KMS-11 (cell line): ENCODE results near the gene NAP1L5.

ENCODE experiments used
- H2AFZ ChIP-seq: fragments of 200-600 bp; sonication (generic); 2 replicates; pipeline ENCODE4 v1.6.1; 2016; ENCODE audit warnings: antibody characterized with exemption, mixed run types, low read depth
- H3K27ac ChIP-seq: fragments of 200-600 bp; sonication (generic); 2 replicates; pipeline ENCODE4 v1.6.1; 2016; ENCODE audit warnings: mild to moderate bottlenecking, mixed run types
- H3K27me3 ChIP-seq: fragments of 200-600 bp; sonication (generic); 2 replicates; pipeline ENCODE4 v1.6.1; 2017; ENCODE audit warnings: mild to moderate bottlenecking, low read depth, mixed run types, moderate library complexity; ENCODE audit not compliant: insufficient read depth
- H3K36me3 ChIP-seq: fragments of 200-600 bp; sonication (generic); 2 replicates; pipeline ENCODE4 v1.6.1; 2017; ENCODE audit warnings: mild to moderate bottlenecking, mixed run types; ENCODE audit not compliant: insufficient read depth
- H3K4me1 ChIP-seq: fragments of 200-600 bp; sonication (generic); 2 replicates; pipeline ENCODE4 v1.6.1; 2016; ENCODE audit warnings: mild to moderate bottlenecking, low read depth, mixed run types; ENCODE audit not compliant: poor library complexity, severe bottlenecking
- H3K4me2 ChIP-seq: fragments of 200-600 bp; sonication (generic); 2 replicates; pipeline ENCODE4 v1.7.0; 2016; ENCODE audit warnings: mild to moderate bottlenecking, mixed run types
- H3K4me3 ChIP-seq: fragments of 200-600 bp; sonication (generic); IDR thresholded peaks from 2 replicates; pipeline ENCODE4 v1.6.1; 2017; ENCODE audit warnings: low read depth, low read length, mixed read lengths; ENCODE audit not compliant: insufficient read depth
- H3K79me2 ChIP-seq: fragments of 200-600 bp; sonication (generic); 2 replicates; pipeline ENCODE4 v1.6.1; 2016; ENCODE audit warnings: low read depth, mixed run types; ENCODE audit not compliant: insufficient read depth
- H3K9ac ChIP-seq: fragments of 200-600 bp; sonication (generic); 2 replicates; pipeline ENCODE4 v1.6.1; 2016; ENCODE audit warnings: mild to moderate bottlenecking, mixed run types
- H4K20me1 ChIP-seq: fragments of 200-600 bp; sonication (generic); 2 replicates; pipeline ENCODE4 v1.6.1; 2016; ENCODE audit warnings: mild to moderate bottlenecking, mixed run types; ENCODE audit not compliant: insufficient read depth
- TF ChIP-seq, protein P1 (sequence below): fragments of 200-600 bp; sonication (generic); conservative IDR thresholded peaks from 2 replicates; pipeline ENCODE4 v1.6.1; 2017; ENCODE audit warnings: low read depth, mild to moderate bottlenecking, antibody characterized with exemption, low read length, moderate library complexity, mixed read lengths

The NAP1L5 gene

DNA sequence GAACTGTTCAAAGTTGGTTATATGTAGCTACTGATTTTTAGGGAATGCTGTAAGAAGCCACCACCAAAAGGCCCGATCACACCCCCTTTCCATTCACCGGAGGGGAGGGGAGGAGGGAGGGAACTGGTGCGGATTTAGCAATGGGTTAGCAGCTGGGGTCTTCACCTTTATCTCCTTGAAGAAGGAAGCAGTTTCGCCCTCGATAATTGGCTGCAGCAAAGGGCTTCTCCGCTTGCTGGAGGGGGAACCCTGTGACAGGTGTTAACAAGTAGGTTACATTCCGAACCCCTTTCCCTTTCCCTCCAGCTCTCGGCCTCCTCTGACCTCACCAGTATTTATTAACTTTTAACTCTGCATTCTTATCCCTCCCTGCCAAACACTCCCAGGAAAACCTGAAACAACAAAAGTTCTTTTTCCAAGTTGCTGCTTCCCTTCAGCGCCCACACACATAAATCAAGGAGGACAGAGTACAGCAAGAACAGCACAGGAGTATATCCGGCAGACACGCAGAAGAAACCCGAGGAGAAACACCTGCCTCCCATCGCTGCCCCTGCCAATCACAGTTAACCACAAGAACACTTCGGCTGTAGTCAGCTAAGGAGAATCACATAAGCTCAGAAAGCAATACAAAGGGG, 39.8 kb upstream of the NAP1L5 start:
- Histone ChIP-seq H3K4me3 (no peak overlapping the region), H3K9ac (no peak overlapping the region), H2AFZ (no peak overlapping the region), H4K20me1 (no peaks in the 10 kb centered on the region), H3K4me2 (no peak overlapping the region), H3K36me3 (no peaks in the 10 kb centered on the region), H3K4me1 (no peaks in the 10 kb centered on the region), H3K27ac (no peak overlapping the region), H3K79me2 (no peaks in the 10 kb centered on the region), H3K27me3 (no peaks in the 10 kb centered on the region)
- TF ChIP-seq, protein P1, sequence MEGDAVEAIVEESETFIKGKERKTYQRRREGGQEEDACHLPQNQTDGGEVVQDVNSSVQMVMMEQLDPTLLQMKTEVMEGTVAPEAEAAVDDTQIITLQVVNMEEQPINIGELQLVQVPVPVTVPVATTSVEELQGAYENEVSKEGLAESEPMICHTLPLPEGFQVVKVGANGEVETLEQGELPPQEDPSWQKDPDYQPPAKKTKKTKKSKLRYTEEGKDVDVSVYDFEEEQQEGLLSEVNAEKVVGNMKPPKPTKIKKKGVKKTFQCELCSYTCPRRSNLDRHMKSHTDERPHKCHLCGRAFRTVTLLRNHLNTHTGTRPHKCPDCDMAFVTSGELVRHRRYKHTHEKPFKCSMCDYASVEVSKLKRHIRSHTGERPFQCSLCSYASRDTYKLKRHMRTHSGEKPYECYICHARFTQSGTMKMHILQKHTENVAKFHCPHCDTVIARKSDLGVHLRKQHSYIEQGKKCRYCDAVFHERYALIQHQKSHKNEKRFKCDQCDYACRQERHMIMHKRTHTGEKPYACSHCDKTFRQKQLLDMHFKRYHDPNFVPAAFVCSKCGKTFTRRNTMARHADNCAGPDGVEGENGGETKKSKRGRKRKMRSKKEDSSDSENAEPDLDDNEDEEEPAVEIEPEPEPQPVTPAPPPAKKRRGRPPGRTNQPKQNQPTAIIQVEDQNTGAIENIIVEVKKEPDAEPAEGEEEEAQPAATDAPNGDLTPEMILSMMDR = no peak

DNA sequence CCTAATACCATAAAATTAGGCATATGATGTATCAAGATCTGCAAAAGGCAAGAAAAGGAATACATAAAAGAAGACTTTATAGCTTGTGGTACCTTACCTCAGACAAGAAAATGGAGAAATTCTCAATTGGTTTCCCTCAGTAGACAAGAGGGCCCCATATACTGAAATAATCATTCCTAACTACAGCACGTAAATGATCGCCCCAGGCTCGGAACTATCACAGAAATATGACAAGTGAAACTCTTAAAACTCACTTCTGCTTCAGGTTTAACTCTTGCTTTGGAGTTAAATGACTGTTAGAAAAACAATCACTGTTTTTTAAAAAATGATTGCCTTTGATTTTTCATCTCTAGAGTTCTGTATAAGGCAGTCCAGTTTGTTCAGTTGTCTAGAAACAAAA, 38.6 kb upstream of the NAP1L5 start:
- H3K36me3 ChIP-seq = no peaks in the 10 kb centered on the region
- TF ChIP-seq, protein P1 = no peak
- no peaks in the 10 kb centered on the region for H3K79me2 ChIP-seq
- no peak overlapping the region for H3K4me3 ChIP-seq
- H3K27ac ChIP-seq = no peak overlapping the region
- no peak overlapping the region for H3K4me2 ChIP-seq
- H2AFZ ChIP-seq = no peak overlapping the region
- no peaks in the 10 kb centered on the region for H4K20me1 ChIP-seq
- no peaks in the 10 kb centered on the region for H3K4me1 ChIP-seq
- H3K27me3 ChIP-seq = no peaks in the 10 kb centered on the region
- H3K9ac ChIP-seq = no peak overlapping the region

DNA sequence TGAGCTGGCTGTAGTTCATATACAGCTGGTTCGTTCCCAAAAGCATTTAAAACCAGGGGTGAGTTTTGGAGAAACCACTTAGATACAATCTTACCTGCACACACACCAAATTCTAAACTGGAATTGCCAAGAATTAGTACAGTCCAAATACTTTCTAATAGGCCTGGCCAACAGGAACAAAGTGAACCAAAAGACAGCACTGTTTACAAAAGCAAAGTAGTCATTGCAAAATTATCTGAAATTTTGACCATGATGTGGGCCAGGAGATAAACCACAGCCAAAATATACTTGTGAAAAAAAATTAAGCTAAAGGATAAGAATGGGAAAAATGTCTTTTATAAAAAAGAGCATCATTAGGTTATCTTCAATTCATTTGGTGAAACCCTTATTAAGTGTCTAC, 37.9 kb upstream of the NAP1L5 start:
- Histone ChIP-seq H3K27me3 (no peaks in the 10 kb centered on the region), H3K27ac (no peak overlapping the region), H3K9ac (no peak overlapping the region), H3K4me1 (no peaks in the 10 kb centered on the region), H4K20me1 (no peaks in the 10 kb centered on the region), H2AFZ (no peak overlapping the region), H3K79me2 (no peaks in the 10 kb centered on the region), H3K36me3 (no peaks in the 10 kb centered on the region), H3K4me3 (no peak overlapping the region), H3K4me2 (no peak overlapping the region)
- TF ChIP-seq, protein P1 = no peak

DNA sequence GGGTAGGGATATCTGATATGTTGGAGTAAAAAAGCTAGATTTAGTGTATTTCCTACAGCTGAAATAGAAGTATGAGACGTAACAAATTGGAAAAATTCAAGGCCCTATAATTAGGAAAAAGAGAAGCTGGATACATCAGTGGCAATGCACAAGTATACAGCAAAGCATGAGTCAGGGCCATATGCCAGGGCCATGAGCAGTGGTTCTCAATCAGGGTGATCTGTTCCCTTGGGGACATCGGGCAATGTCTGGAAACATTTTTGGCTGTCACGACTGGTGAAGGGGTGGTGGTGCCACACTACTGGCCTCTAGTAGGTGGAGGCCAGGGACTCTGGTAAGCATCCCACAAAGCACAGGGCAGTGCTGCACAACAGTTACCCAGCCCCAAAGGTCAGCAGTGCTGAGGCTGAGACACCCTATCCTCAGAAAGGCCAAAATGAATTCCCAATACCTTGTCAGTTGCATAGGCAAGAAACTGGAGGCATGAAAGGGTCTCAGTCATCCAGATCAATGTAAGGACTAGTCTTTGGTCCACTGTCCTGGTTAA, 36.8 kb upstream of the NAP1L5 start:
- H3K27ac ChIP-seq = no peak overlapping the region
- no peaks in the 10 kb centered on the region for H3K36me3 ChIP-seq
- no peaks in the 10 kb centered on the region for H4K20me1 ChIP-seq
- H3K79me2 ChIP-seq = no peaks in the 10 kb centered on the region
- no peak overlapping the region for H2AFZ ChIP-seq
- TF ChIP-seq, protein P1 = no peak
- no peak overlapping the region for H3K4me3 ChIP-seq
- H3K27me3 ChIP-seq = no peaks in the 10 kb centered on the region
- H3K4me1 ChIP-seq = no peaks in the 10 kb centered on the region
- H3K4me2 ChIP-seq = no peak overlapping the region
- no peak overlapping the region for H3K9ac ChIP-seq
